Stimulated activated CD4-positive, alpha-beta T cell treated with anti-CD3 and anti-CD28 coated beads, Interleukin-4, amount 100 ng/mL, for 48 hours (primary cell): ENCODE measurements around the gene FCRL2.

Experiments
- DNase-seq, 2 donors: peaks; one replicate each; pipeline ENCODE4 v3.0.0-alpha.2; 2020; ENCODE audit warnings: low read depth in 2 of 2

Gene FCRL2, protein sequence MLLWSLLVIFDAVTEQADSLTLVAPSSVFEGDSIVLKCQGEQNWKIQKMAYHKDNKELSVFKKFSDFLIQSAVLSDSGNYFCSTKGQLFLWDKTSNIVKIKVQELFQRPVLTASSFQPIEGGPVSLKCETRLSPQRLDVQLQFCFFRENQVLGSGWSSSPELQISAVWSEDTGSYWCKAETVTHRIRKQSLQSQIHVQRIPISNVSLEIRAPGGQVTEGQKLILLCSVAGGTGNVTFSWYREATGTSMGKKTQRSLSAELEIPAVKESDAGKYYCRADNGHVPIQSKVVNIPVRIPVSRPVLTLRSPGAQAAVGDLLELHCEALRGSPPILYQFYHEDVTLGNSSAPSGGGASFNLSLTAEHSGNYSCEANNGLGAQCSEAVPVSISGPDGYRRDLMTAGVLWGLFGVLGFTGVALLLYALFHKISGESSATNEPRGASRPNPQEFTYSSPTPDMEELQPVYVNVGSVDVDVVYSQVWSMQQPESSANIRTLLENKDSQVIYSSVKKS

DNA sequence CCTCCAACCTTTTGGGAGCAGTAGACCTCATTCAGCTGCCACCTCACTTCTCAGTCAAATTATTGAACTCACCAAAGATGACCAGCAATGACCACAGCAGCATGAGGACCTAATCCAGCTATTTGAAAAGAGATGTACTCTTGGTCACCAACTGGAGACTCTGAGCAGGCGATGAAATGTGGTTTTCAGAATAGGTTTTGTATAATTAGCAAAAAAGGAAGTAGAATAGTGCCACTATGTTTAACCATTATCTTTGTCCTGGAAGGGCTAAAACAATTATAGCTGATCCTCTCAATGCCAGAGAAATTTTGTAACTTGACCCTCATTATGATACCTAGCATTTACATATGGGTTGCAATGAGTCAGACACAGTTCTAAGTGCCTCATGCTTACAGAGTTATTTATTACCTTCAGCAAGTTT is at the start of gene FCRL2:
FCRL2 (minus strand) TSS at position 162 of the 421 bp plus-strand sequence; CDS start at position 103, 59 bp downstream.
- DNase-seq: no peak

DNA sequence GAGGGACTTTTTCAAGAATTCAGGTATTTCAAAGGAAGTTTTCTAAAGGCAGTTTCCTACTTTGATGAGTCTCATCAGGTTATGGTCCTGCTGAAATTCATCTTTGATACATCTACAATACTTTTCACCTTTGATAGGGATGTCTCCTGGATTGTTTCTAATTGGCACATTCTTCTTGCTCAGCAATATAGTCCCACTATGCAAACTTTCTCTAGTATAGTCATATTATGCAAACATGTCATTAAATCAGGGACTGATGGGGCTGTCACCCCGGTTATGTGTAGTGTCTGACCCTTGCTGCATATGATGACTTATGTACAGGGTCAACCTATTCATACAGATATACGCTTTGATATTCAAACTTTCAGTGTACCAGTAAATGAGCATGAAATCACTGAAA is 43.4 kb upstream of the FCRL2 start:
- no peak for DNase-seq

DNA sequence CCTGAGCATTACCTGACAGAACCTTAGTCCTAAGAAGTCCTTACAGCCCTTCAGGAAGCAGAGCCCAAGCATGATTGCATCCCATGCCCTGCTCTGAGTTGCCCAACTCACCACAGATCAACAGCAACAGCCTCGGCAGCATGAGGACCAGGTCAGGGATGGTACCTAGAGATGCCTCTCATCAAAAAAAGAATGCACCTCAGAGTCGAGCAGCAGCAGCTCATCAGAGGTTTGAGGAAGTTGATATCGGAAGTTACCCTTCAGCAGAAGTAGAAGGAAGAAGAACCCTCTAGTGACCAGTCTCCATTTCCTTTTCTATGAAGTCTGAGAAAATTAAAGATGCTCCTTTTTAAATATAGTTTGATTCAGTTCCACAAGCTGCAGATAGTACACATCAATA is 43.0 kb upstream of the FCRL2 start, which contains the start of gene FCRL1:
FCRL1 (minus strand) TSS at position 225 of the 400 bp plus-strand sequence; CDS start at position 142, 83 bp downstream.
- no peak for DNase-seq

DNA sequence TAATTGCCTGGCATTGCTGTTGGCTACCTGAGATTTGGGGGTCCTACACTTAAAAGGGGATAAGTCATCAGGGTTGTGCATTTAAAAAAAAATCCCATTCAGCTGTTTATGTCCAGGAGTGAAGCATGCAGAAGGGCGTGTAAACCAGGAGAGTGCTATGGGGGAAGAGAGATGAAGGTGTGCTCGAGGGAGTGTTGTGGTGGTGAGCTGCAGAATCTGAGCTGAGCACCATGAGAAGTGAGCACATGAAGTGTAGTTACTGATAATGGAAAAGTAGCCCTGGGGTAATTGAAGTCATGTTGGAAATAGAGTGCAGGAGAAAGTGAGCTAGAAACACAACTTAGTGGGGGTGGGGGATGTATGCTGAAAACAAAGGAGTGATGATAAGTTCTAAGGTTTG is 42.3 kb upstream of the FCRL2 start:
- DNase-seq: no peak

DNA sequence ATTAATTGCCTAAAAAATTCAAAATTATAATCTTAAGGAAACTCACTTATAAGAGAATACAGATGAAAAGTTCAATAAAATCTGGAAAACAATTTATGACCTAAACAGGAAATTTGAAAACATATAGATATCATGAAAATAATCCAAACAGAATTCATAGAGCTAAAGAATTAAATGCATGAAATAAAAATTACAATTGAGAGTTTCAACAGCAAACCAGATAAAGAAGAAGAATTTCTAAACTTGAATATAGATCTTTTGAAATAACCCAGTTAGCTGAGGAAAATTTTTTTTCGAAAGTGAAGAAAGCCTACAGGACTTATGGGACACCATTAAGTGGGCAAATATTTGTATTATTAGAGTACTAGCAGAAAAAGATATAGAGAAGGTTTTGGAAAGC is 36.3 kb upstream of the FCRL2 start:
- no peak for DNase-seq

DNA sequence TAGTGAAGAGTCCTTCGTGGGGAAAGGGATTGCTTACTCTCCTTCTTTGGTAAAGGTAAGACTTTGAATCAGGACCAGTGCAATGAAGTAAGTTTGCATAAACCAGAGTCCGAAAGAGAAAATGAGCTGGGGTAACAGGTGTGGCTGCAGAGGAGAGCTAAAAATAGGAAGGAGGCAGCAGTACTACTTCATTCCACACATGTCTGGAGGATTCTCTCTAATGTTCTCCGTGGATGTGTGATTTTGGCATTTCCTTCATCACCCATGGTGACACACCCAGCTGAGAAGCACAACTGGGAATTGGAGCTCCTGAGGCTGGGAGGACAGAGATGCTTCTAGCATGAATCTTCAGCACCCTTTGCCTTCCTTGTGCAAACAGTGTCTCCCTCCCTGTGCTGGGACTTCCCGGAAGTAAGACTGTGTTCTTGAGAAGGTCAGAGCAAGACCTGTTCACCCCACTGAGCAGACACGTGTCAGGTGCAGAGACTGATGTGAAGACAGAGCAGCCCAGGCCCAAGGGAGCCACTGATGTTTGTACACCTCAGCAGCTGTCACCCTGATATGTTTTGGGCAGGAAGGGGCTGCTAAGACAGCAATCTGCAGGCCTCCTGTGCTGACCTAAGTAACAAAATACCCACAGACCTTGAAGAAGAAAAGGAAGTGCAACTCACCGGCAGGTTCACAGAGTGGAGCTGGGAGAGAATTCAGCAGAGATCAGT is 29.7 kb upstream of the FCRL2 start:
- DNase-seq: no peak

DNA sequence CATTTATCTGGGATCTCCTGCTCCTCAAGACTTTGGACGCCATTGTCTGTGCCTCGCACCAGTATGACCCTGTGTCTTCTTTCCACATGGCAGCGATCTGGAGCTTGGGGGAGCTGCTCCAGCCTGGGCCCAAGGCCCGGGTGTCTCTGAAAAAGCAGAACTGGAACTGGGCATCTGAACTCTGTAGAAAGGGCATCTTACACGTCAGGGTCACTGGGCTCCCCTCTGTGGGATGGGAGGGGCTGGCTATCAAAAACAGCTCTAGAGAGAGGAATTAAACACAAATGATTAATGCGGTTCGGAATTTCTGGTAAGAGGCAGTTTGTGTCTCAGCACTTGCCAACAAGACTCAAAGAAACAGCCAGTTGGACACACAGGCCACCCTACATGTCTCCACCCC is 26.9 kb upstream of the FCRL2 start:
- no peak for DNase-seq

DNA sequence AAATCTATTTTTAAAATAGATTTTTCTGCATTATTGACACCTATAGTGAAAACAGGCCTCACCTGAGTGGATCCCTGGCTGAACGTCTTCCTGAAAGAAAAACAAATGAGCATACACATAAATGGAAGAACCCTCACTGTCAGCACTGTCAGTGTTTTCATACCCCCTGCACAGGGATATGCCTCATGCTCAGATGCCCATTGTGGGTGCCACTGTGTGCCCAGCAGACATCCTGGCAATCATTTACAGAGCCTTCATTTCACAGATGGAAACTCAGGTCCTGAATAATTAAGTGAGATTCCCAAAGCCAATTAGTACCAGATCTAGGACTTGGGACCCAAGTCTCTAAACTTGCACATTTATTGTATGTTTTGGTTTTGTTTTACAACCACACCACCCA is 23.1 kb upstream of the FCRL2 start:
- DNase-seq: no peak

DNA sequence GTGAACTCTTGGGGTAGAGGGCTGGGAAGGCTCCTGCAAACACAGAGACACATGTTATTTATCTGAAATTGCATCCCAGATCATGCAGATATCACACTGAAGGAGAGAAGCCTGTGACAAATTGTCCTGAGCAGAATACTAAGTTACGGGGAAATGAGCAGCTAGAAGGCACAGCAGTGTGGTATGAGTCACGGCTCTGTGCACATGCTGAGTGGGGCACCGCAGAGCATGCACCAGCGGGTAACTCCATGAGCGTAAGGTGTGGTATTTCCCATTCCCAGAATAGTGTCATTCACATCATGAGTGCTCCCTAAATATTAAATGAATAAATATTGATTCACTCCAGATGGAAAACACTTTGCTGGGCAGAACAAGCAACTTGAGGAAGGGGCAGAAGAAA is 21.3 kb upstream of the FCRL2 start:
- DNase-seq: no peak

DNA sequence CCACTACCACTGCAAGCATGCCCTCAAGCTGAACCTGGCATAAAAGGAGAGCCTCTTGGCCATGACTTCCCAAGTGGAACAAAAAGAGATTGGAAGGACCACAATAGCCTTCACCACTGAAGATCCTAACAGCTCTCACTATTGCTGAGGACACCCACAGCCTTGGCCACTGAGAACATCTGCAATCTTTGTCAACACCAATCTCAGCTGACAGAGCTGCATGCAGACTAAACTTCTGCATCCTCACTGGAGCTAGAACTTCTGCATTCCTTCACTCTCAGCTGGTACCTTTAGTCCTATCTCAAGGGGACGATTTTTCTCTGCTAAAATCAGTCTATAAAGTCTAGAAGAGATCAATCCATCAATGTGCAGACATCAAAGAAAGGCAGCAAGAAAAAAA is 8.3 kb upstream of the FCRL2 start:
- DNase-seq: no peak

DNA sequence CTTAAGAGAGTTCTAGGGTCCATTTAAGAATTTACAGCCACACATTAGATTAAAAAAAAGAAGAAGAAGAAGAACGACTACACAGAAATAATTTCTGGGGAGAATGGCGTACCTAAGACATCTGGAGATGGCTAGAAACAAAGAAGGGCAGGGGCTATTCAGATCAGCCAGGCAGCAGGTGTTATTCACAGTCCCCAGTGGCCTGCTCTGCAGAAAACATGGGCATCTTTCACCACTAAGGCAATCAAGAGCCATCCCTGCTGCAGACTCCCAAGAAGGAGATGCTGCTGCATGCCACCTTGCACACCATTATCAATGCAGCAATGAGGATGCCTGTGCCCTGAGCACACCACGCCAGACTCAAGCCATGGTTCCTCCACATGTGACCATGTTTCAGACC is 7.9 kb upstream of the FCRL2 start:
- no peak for DNase-seq

DNA sequence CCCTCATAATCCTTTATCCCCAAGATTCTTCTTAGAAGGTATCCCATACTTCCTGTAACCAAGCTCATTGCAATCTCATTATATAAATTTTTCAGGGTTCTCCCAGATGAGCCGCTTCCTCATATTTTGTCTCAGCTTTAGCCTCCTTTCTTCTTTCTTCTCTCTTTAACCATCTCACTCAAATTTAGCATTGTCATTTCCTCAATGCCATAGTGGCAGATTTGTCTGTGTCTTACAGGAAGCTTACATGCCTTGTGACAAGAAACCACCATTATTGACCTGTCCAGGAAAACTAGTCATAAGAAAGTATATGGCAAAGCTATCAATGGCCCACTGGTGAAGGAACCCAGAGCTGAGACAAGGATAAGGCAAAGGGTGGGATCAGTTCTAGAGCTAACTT is 6.0 kb upstream of the FCRL2 start:
- no peak for DNase-seq

DNA sequence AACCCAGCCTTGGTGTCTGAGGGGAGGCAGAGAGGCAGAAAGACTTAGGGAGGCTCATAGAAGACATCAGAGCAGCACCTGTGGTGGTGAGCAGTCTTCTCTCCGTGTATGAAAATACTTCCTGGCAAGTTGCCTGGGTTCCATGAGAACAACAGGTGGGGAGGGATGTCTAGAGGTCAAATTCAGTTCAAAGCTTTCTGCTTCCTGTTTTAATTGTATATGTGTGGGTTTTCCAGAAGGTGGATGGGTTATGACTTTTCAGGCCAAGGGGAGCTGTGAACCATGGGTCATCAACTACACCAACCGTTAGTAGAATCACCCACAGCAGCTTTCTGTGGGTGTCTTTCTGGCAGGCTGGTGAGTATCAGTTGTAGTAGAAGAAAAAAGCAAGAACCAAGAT is 4.1 kb upstream of the FCRL2 start:
- no peak for DNase-seq

DNA sequence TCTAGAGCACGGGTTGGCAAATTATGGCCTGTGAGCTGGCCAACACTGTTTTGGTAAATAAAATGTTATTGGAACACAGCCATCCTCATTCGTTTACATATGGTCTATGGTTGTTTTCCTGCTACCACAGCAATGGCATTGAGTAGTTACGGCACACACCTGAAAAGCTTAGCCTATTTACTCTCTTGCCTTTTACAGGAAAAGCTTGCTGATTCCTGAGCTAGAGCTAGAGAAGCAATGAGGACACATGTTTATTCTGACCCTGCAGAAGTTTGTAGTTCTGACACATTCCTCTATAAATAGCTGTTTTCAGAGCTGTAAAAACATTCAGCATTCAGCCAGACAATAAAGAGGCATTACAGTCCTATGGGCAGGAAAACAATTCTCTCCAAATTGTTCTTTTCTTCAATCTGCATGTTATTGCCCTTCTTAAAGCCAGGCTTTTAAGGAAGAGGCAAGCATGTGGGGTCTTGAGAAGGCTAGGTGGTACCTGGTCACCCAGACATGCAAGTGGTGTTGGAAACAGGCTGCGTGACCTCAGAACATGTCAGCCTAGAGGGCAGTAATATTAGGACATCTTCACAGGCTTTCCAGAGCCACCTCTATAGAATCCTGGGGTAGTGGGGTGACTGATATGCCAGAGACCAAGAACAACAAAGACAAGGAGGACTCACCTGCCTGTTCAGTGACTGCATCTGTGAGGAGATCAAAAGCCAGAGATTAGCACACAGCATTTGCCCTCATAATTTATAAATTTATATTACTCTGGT is 1.6 kb downstream of the FCRL2 start:
- DNase-seq: no peak

DNA sequence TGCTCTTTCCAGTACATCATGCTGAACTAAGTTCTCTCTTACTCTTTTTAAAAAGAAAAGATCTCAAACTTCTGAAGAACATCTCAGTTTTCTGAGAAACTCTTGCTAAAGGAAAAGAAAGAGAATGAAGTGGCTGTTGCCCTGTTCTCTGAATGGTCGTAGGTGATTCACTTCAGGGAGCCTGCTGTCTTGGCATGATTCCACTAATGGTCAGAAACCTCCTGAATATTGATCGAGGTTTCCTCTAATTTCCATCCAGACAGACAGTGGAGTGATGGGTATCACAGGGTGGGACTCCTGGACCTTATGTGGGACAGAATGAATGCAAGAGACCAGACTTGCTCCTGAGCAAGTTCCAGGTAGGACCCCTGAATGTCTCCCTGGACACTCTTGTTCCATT is 2.5 kb downstream of the FCRL2 start:
- DNase-seq: no peak

DNA sequence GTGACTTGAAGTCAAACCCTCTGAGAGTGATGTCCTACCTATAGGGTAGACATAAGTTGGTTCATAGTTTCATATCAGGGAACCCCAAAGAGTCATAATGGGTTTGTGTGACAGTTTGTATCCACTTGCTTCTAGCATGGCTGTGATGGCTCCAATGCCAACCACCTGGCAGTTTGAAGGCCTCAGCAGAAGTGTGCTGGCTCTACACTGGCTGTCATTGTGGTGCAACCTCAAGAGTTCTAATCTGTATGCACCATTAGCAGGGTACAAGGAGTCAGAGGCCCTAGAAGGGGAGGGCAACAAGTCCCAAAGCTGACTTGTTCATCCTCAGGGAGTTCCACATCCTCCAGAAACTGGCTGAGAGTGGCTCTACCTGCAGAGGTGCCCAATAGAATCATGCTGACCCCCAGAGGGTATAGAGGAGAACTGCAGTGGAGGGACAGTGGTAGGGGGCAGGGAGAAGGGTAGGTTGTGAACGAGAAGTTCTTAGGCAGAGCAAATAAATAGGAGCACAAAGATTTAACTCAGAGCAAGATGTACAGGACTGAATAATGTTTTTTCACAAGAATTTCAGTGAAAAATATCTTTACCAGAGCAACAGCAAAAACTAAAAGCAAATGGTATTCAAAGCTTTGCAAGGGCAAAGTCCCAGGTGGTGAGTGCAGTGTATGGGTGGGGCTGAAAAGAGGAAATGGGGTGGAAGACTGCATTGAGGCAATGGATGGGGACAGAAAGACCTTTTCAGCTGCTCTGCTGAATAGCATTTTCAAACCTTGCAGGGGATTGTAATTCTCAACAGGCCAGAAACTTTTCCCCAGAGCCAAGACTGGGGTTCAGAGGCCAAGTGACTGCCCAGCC is 3.2 kb downstream of the FCRL2 start:
- DNase-seq: no peak

DNA sequence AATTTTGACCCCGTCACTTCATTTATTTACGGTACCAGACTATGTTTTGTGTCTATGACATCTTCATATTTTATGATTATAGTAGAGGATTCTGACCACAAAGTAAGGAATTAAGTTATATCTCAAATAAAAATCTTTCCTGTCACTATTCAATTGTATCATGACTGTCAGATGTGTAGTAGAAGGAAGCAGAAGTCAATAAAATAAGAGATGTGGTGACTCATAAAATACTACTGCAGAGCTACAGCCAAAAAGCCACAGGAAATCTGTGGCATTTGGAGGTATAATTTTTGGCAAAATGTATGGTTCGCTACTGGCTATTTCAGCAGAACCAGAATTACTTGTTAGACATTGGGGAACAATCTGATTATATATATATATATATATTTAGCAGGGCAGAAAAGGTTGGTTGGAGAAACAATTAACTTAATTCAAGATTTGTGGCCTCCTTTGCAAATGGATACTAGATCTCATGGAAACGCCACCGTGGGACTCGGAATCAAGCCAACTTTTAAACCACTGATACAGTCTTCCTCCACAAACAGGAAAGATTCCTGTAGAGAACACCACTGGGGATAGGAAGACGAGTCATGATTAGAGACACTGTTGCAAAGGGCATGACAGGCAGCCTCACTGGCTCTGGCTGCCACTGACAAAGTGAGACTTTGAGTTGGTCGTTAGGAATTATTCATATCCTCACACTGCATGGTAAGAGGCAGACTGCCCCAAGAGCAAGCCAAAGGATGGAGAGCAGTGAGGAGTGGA is 5.1 kb downstream of the FCRL2 start:
- DNase-seq: no peak

DNA sequence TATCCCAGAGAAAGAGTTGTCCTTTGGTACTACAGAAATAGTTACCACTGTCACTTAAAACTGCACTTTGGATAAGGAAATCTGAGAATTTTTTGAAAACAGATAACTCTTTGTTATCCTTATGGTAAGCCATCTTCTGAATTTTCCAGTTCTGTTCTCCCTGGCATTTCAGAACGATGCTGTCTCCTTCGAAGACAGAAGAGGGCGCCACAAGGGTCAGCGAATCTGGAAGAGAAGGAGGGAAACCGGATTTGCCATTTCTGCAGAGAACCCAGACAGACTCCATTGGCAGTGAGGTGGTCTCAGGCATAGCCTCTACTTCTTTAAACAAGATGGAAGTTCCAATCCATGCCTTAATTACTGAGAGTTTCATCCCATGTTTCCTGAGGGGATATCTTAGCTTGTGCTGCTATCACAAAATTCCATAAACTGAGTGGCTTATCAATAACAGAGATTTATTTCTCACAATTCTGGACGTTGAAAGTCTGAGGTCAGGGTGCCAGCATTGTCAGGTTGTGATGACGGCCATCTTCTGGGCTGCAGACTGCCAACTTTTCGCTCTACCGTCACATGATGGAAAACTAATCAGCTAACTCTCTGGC is 6.4 kb downstream of the FCRL2 start:
- no peak for DNase-seq

DNA sequence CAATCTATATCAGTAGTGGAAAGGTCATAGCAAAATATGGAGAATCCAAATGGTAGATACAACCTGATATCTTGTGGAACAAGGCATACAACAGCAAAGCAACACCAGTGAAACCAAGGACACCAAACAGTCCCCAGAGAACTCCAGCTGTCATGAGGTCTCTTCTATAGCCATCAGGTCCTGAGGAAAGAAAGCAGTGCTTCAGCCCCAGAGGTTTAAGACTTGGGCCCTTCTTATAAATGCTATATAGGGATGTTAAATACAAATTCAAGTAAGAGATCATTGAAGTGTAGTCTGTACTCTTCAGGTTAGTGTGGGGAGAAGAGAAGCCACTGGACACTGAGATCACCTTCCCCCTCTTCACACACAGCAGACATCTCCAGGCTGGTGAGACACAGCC is 10.1 kb downstream of the FCRL2 start:
- DNase-seq: no peak

DNA sequence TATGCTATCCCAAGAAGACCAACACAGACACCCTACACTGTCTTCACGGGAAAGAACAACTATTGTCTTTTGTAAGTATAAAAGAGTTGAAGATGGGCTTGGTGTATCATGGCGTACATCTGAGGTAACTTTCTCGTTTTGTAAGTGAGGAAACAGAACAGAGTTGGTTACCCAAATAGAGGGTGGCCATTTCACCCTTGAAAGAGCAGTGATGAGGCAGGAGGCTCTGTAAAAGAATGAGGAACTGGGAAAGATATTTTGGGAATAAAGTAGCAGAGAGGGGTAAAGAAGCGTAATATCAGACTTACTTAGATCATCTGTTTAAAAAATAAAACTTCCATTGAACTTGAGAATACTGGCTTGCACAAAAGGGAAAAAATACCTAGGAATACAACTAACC is 18.9 kb downstream of the FCRL2 start:
- DNase-seq: no peak
